GM23248 (cell line): Measurements from ENCODE around the gene MMP12. TPM values are rescaled to one million over a fixed set of nuclear protein-coding genes. Genes with fewer than 3 reads are reported as not detected.
A peak's percentile ranks its signal among the peaks of the same experiment; 100 is the strongest.

Source experiments
- DNase-seq: peaks from one replicate; pipeline ENCODE4 v3.0.0-alpha.2; 2015
- H2AFZ ChIP-seq: fragments of 200-600 bp; sonication (generic); 2 replicates; pipeline ENCODE4 v1.6.1; 2016; ENCODE audit warnings: antibody characterized with exemption
- H3F3A ChIP-seq: fragments of 200-600 bp; sonication (generic); 2 replicates; pipeline ENCODE4 v1.6.1; 2016; ENCODE audit warnings: mild to moderate bottlenecking, antibody characterized with exemption, mixed run types; ENCODE audit not compliant: insufficient read depth
- H3K27ac ChIP-seq: fragments of 200-600 bp; sonication (generic); 2 replicates; pipeline ENCODE4 v1.5.1; 2016; ENCODE audit warnings: mild to moderate bottlenecking
- H3K27me3 ChIP-seq: fragments of 200-600 bp; sonication (generic); replicated peaks from 2 replicates; pipeline ENCODE4 v1.6.1; 2016; ENCODE audit warnings: mild to moderate bottlenecking; ENCODE audit not compliant: insufficient read depth
- H3K36me3 ChIP-seq: fragments of 200-600 bp; sonication (generic); 2 replicates; pipeline ENCODE4 v1.6.1; 2016; ENCODE audit warnings: low read depth, mild to moderate bottlenecking
- H3K4me1 ChIP-seq: fragments of 200-600 bp; sonication (generic); 2 replicates; pipeline ENCODE4 v1.6.1; 2016; ENCODE audit warnings: mild to moderate bottlenecking; ENCODE audit not compliant: insufficient read depth
- H3K4me2 ChIP-seq: fragments of 200-600 bp; sonication (generic); one replicate; pipeline ENCODE4 v1.6.1; 2016; ENCODE audit warnings: mild to moderate bottlenecking; ENCODE audit not compliant: unreplicated experiment
- H3K4me3 ChIP-seq: fragments of 200-600 bp; sonication (generic); 2 replicates; pipeline ENCODE4 v1.5.1; 2016; ENCODE audit warnings: mild to moderate bottlenecking
- H3K79me2 ChIP-seq: fragments of 200-600 bp; sonication (generic); 2 replicates; pipeline ENCODE4 v1.6.1; 2016; ENCODE audit warnings: mild to moderate bottlenecking; ENCODE audit not compliant: insufficient read depth
- H3K9ac ChIP-seq: fragments of 200-600 bp; sonication (generic); 2 replicates; pipeline ENCODE4 v1.6.1; 2016; ENCODE audit warnings: mild to moderate bottlenecking
- H3K9me2 ChIP-seq: fragments of 200-600 bp; sonication (generic); 2 replicates; pipeline ENCODE4 v1.6.1; 2016; ENCODE audit warnings: mixed run types, mild to moderate bottlenecking, moderate library complexity; ENCODE audit not compliant: insufficient read depth
- H3K9me3 ChIP-seq: fragments of 200-600 bp; sonication (generic); one replicate; pipeline ENCODE4 v1.6.1; 2017; ENCODE audit warnings: low read depth
- H4K20me1 ChIP-seq: fragments of 200-600 bp; sonication (generic); 2 replicates; pipeline ENCODE4 v1.6.0; 2016; ENCODE audit not compliant: insufficient read depth
- EZH2 ChIP-seq: fragments of 200-600 bp; sonication (generic); IDR thresholded peaks from 2 replicates; pipeline ENCODE4 v1.6.1; 2018; ENCODE audit warnings: antibody characterized with exemption, mild to moderate bottlenecking; ENCODE audit not compliant: insufficient read depth, poor library complexity, severe bottlenecking
- EZH2phosphoT487 ChIP-seq: fragments of 200-600 bp; sonication (generic); IDR thresholded peaks from 2 replicates; pipeline ENCODE4 v1.6.1; 2018; ENCODE audit warnings: antibody characterized with exemption, moderate library complexity, mild to moderate bottlenecking, low read depth; ENCODE audit not compliant: insufficient read depth
- WGBS, 2 experiments: methylation state at CpG; one replicate each; pipeline ENCODE4 v1.1.6; 2015 to 2017; ENCODE audit warnings: low lambda C conversion rate in 2 of 2, low coverage in 1 of 2; ENCODE audit errors: missing lambda C conversion rate in 2 of 2; 5-methylcytosine and 5-hydroxymethylcytosine counted together
- in situ Hi-C: fragments of 300-500 bp; cut with MboI; formaldehyde crosslinking; loops from 2 replicates; pipeline ENCODE4 v1.15.0; 2020
- polyA plus RNA-seq: library from polyadenylated mRNA; unstranded; fragments of >200 nt; fragmentation: Nextera tagmentation; extraction: Ambion mirVana; gene quantifications from 2 replicates; pipeline ENCODE4 v1.2.1, GENCODE V29; 2016
- total RNA-seq: library from RNA; depleted of rRNA; stranded (reverse); fragments of >200 nt; shearing (Covaris generic); gene quantifications from 2 replicates; pipeline ENCODE4 v1.2.3, GENCODE V29; 2014

MMP12 gene
- total and polyA plus RNA-seq, 2 experiments from 2014 or later, result 0.41 to 0.76 TPM

DNA sequence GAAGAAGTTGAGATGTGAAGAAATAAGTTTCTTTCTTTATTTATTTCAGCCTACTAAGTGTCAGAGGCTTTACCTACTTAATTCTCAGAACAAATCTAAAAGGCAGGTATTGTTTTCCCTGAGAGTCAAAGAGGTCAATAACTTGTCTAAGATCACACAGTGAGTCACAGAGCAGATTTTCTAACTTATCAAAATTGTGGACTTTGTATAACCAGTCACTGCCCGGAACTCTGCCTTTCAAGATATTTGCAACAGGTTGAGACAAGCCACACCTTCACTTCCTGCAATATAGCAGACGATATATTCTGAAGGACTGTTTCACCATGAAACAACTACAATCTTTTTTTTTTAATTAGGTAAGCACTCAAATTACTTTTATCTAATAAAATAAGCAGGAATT lies 20.8 kb downstream of the MMP12 start:
- no peaks in the 10 kb centered on the region for H3K9me3 ChIP-seq
- H3F3A ChIP-seq, result peaks cover 17% of the 10 kb centered on the region
- 98% methylated on average over 2 of the region's 2 CpGs for WGBS, 2 experiments
- H3K4me1 ChIP-seq, result peaks cover 32% of the 10 kb centered on the region
- H3K9me2 ChIP-seq, result no peaks in the 10 kb centered on the region
- DNase-seq, result no peak
- no peaks in the 10 kb centered on the region for H3K79me2 ChIP-seq
- no peak for TF ChIP-seq EZH2phosphoT487
- TF ChIP-seq EZH2, result no peak
- no peak overlapping the region for H3K4me3 ChIP-seq
- H3K4me2 ChIP-seq, result no peak overlapping the region
- H2AFZ ChIP-seq, result no peak overlapping the region
- H3K36me3 ChIP-seq, result no peaks in the 10 kb centered on the region
- no peaks in the 10 kb centered on the region for H4K20me1 ChIP-seq
- in situ Hi-C loops, result no loop called here
- H3K27me3 ChIP-seq, result no peaks in the 10 kb centered on the region
- no peak overlapping the region for H3K9ac ChIP-seq
- no peak overlapping the region for H3K27ac ChIP-seq

DNA sequence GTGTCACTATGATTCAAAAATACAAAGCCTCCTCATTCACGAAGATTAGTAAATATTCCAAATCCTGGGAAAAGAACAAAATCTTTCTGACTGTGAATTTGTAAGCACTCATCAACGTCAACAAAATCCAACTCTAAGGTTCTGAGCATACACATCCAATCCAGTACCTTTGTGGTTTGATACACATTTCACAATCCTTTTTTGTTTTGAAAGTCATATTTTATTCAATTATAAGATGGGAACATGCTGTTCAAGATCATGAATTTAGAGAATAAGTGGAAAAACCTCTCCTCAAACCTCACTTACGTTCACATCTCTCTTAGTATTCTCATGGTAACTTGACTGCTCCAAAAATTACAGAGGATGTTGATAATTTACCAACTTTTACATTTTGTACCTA lies 21.7 kb downstream of the MMP12 start:
- Histone ChIP-seq H2AFZ (no peak overlapping the region), H3K79me2 (no peaks in the 10 kb centered on the region), H3K9me3 (no peaks in the 10 kb centered on the region), H3K4me2 (no peak overlapping the region), H3K36me3 (no peaks in the 10 kb centered on the region), H3K9ac (no peak overlapping the region), H3K27me3 (no peaks in the 10 kb centered on the region), H3K4me3 (no peak overlapping the region), H3K9me2 (no peaks in the 10 kb centered on the region), H3F3A (peaks cover 17% of the 10 kb centered on the region), H4K20me1 (no peaks in the 10 kb centered on the region), H3K27ac (no peak overlapping the region), H3K4me1 (peaks cover 33% of the 10 kb centered on the region)
- in situ Hi-C loops, result no loop called here
- TF ChIP-seq EZH2 (no peak), EZH2phosphoT487 (no peak)
- DNase-seq, result no peak
- WGBS, 2 experiments, result 47 to 56% methylated on average over 3 of the region's 3 CpGs

DNA sequence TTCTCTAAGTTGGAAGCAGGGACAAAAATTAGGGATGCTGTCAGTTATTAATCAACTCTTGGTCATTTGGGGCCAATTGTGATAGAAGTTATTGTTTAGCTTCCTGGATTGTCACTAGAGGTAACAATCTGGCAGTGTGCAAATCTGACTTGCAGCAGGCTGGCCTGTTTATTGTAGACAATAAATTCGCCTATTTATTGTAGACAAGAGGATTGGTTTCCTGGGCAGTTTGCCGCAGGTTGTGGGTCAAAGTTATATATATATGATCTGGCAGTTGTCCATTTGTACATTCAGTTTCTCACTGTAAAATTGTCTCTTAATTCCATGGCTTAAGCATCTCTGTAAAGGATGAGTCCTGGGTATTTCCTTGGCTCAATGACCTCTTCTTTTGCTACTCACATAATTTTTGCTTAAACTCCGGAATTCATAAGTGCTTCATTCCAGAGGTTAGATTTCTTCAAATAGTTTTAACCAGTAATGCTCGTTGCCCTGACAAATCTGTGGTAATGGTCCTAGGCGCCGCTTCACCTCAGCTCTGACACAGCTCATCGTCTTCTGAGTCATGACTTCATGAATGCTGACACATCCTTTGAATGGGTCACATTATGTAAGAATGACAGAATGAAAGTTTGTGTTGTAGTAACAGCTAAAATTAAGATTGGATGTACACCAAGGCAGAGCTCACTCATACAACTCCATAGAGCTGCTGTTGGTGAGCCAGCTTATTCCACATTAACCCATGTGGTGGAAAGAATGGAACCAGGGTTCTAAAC lies 23.6 kb downstream of the MMP12 start:
- Histone ChIP-seq H3K4me2 (peak overlapping the region; percentile 52), H3K4me1 (peaks cover 26% of the 10 kb centered on the region), H3K79me2 (no peaks in the 10 kb centered on the region), H3K36me3 (no peaks in the 10 kb centered on the region), H3K27me3 (no peaks in the 10 kb centered on the region), H2AFZ (no peak overlapping the region), H3K9me3 (no peaks in the 10 kb centered on the region), H3F3A (peaks cover 17% of the 10 kb centered on the region), H4K20me1 (no peaks in the 10 kb centered on the region), H3K27ac (peak overlapping the region; percentile 67), H3K9ac (0 out of 2 replicates have a peak overlapping the region, but pooled peaks have one; percentile 14), H3K9me2 (no peaks in the 10 kb centered on the region), H3K4me3 (no peak overlapping the region)
- in situ Hi-C loops, result no loop called here
- TF ChIP-seq EZH2, result no peak
- TF ChIP-seq EZH2phosphoT487, result no peak
- DNase-seq, result peak; percentile 97
- 13 to 17% methylated on average over 7 of the region's 7 CpGs for WGBS, 2 experiments

DNA sequence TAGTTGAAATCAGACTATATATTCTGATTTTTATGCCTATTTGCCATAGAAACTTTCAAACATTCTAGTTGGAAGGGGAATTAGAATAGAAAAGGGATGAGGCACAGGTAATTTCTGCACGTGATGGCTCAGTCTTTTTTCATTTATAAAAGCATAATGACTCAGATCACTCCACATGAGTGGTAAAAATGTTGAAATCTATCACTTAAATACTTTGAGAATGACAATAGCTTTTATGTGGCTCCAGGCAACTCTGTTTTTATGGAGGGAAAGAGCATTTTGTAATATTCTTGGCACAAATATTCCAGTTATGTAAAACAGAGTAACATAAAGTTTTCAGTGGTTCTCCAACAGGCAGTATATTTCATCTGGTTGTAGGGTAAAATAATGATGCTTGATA lies 25.5 kb downstream of the MMP12 start:
- Histone ChIP-seq H3F3A (peaks cover 21% of the 10 kb centered on the region), H3K36me3 (no peaks in the 10 kb centered on the region), H4K20me1 (no peaks in the 10 kb centered on the region), H3K9me3 (no peaks in the 10 kb centered on the region), H3K4me3 (no peak overlapping the region), H3K9me2 (no peaks in the 10 kb centered on the region), H3K4me1 (peaks cover 26% of the 10 kb centered on the region), H3K9ac (no peak overlapping the region), H3K79me2 (no peaks in the 10 kb centered on the region), H3K27me3 (no peaks in the 10 kb centered on the region), H3K27ac (peak overlapping the region; percentile 31; the same call in 1 of the 2 replicates), H3K4me2 (peak overlapping the region; percentile 63), H2AFZ (no peak overlapping the region)
- WGBS, 2 experiments, result 0% methylated on average over 1 of the region's 1 CpG
- peak; percentile 92 for DNase-seq
- in situ Hi-C loops, result no loop called here
- TF ChIP-seq EZH2 (no peak), EZH2phosphoT487 (no peak)
